ENCODE measurements around the gene CCDC32. TPM values are rescaled to one million over a fixed set of nuclear protein-coding genes. Genes with fewer than 3 reads are reported as not detected.

CCDC32 gene
- total and polyA plus RNA-seq, 2 of the 8 experiments (the other 6 are each of a cell fraction or from before 2014, with no cell fraction given) = 8.9 to 12.1 TPM

- Histone ChIP-seq H3K56ac (replicated peaks; ENCODE audit: insufficient read length, low read depth, low read length) (peak overlapping the region; percentile 55), H3K27ac (ENCODE audit: low read depth, low read length) (peak overlapping the region; percentile 92), H3K79me1 (ENCODE audit: low read depth, low read length) (no peaks in the 10 kb centered on the region), H2BK20ac (ENCODE audit: low read length) (no peak overlapping the region), H3K4me3 (ENCODE audit: extremely low read depth in 1 of 4, insufficient read depth in 2 of 4, low read depth in 3 of 4, low read length in 4 of 4) (peak overlapping the region; percentile 84 to 99 (median 92)), H3K9ac (replicated peaks in 1 of 4; ENCODE audit: extremely low read depth in 1 of 4, low read depth in 3 of 4, low read length in 3 of 4) (peak overlapping the region; percentile 57 to 92 (median 88)), H3K14ac (ENCODE audit: insufficient read length) (no peak overlapping the region), H2AK5ac (ENCODE audit: low read depth, low read length) (no peak overlapping the region), H3K18ac (ENCODE audit: extremely low read depth, low read length) (peak overlapping the region; percentile 87), H4K91ac (replicated peaks; ENCODE audit: insufficient read length, low read length) (no peak overlapping the region), H3K4me2 (ENCODE audit: insufficient read depth in 1 of 2, low read depth in 2 of 2, low read length in 2 of 2) (peak overlapping the region; percentile 65 to 83), H3K23me2 (ENCODE audit: low read depth, low read length) (peaks cover 9% of the 10 kb centered on the region; the same call in 1 of the 2 replicates), H3K36me3 (ENCODE audit: control insufficient read depth in 2 of 4, insufficient read depth in 4 of 4, low read length in 3 of 4) (no peaks in the 10 kb centered on the region), H2BK5ac (ENCODE audit: low read depth, low read length) (peak overlapping the region; percentile 91), H3K4me1 (replicated peaks in 1 of 4; ENCODE audit: control insufficient read depth in 3 of 4, insufficient read depth in 4 of 4, low read length in 3 of 4) (peaks cover 0 to 2% (median 0%) of the 10 kb centered on the region in 4 experiments; a peak in 1 of 7 replicates), H3K23ac (ENCODE audit: insufficient read length) (no peak overlapping the region), H4K20me1 (replicated peaks in 1 of 2; ENCODE audit: control insufficient read depth in 1 of 2, insufficient read depth in 2 of 2, low read length in 2 of 2) (no peaks in the 10 kb centered on the region), H3K27me3 (replicated peaks in 1 of 4; ENCODE audit: control insufficient read depth in 3 of 4, extremely low read depth in 1 of 4, insufficient read depth in 3 of 4, low read length in 3 of 4) (no peaks in the 10 kb centered on the region), H3K4ac (replicated peaks; ENCODE audit: insufficient read length, low read depth, low read length) (no peak overlapping the region), H4K8ac (ENCODE audit: extremely low read depth, insufficient read depth, low read length) (peak overlapping the region; percentile 90; the same call in 1 of the 2 replicates), H2BK12ac (ENCODE audit: low read depth, low read length) (no peak overlapping the region), H2BK15ac (ENCODE audit: low read length) (no peak overlapping the region), H3K9me3 (ENCODE audit: insufficient read depth in 2 of 2, low read depth in 1 of 2, low read length in 1 of 2) (no peaks in the 10 kb centered on the region), H3K79me2 (ENCODE audit: control insufficient read depth in 1 of 2, insufficient read depth in 2 of 2, low read length in 2 of 2) (peaks cover 0 to 16% of the 10 kb centered on the region in 2 experiments; a peak in 2 of 4 replicates), H2AFZ (ENCODE audit: low read length) (peak overlapping the region; percentile 96), H4K5ac (ENCODE audit: insufficient read length, low read depth, low read length) (no peak overlapping the region), H2BK120ac (replicated peaks; ENCODE audit: low read depth, low read length) (no peak overlapping the region)
- no peak for FAIRE-seq
- POLR2A ChIA-PET (ENCODE audit: partially characterized antibody) = interaction anchor here (1.2 to 1.4 kb wide), 2 partner anchors 10 to 101 kb away, joined by 5 to 6 read pairs; partner anchors contain the start of gene RAD51
- DNase-seq (ENCODE audit: low read depth in 1 of 2, low spot score in 2 of 2) = peak in 1 of 2 experiments; percentile 17
- CTCF ChIA-PET (ENCODE audit: partially characterized antibody) = interaction anchor here (1.2 kb wide), 1 partner anchor 9 kb away, joined by 4 read pairs; no protein-coding TSS in a partner anchor
- 2% methylated on average over 29 of the region's 31 CpGs; no CpG with 5 or more reads in 1 of the 2 experiments for WGBS, 2 experiments (ENCODE audit: extremely low coverage in 1 of 2, insufficient coverage in 1 of 2, insufficient read length in 1 of 2, insufficient replicate concordance in 2 of 2, low coverage in 1 of 2, low lambda C conversion rate in 2 of 2, missing lambda C conversion rate in 1 of 2)
- TF ChIP-seq YY1 (IDR thresholded peaks at IDR 0.05; ENCODE audit: low read depth, low read length) = no peak
- no peak for TF ChIP-seq GABPA (IDR thresholded peaks at IDR 0.05; ENCODE audit: borderline replicate concordance, insufficient read depth, low read length)
- TF ChIP-seq TAF1 (IDR thresholded peaks at IDR 0.05; ENCODE audit: low read depth, low read length) = peak; percentile 53
- TF ChIP-seq JUN (IDR thresholded peaks at IDR 0.05; ENCODE audit: low read depth, low read length) = no peak
- no peak for TF ChIP-seq FOSL1 (IDR thresholded peaks at IDR 0.05; ENCODE audit: insufficient read depth, low read depth, low read length)
- no peak for TF ChIP-seq CHD1 (IDR thresholded peaks at IDR 0.05; ENCODE audit: low read depth, low read length)
- TF ChIP-seq PHF8 (conservative IDR thresholded peaks at IDR 0.05; ENCODE audit: low read depth, low read length) = no peak; the same call in 1 of the 2 replicates
- no peak for TF ChIP-seq RFX5 (IDR thresholded peaks at IDR 0.05; ENCODE audit: borderline replicate concordance, low read depth, low read length)
- TF ChIP-seq, protein P1, sequence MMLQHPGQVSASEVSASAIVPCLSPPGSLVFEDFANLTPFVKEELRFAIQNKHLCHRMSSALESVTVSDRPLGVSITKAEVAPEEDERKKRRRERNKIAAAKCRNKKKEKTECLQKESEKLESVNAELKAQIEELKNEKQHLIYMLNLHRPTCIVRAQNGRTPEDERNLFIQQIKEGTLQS (IDR thresholded peaks at IDR 0.05; ENCODE audit: insufficient read depth, low read depth, low read length) = no peak
- no peak for TF ChIP-seq NANOG (IDR thresholded peaks at IDR 0.05; ENCODE audit: insufficient read depth, low read depth, low read length, poor library complexity, severe bottlenecking)
- peak; percentile 82 for TF ChIP-seq ASH2L (IDR thresholded peaks at IDR 0.05; ENCODE audit: low read length)
- TF ChIP-seq POLR2A (IDR thresholded peaks at IDR 0.05; ENCODE audit: control extremely low read depth in 1 of 2, low read depth in 2 of 2, low read length in 2 of 2) = peak in 1 of 2 experiments; percentile 75; a peak in 2 of 3 replicates
- TF ChIP-seq TEAD4 (IDR thresholded peaks at IDR 0.05; ENCODE audit: low read depth, low read length) = 0 out of 2 replicates have a peak, but pooled peaks have one; percentile 18
Measured at GRCh38 chr15:40594429-40594836, 29.6 kb upstream of the CCDC32 start.
